Stimulated activated naive CD8-positive, alpha-beta T cell treated with anti-CD3 and anti-CD28 coated beads, Interleukin-15, amount 100 ng/mL, for 72 hours (primary cell): ENCODE results near the gene PRPS1.
A peak's percentile ranks its signal among the peaks of the same experiment; 100 is the strongest.
"Not testable (repeated sequence)": the region's sequence is repeated elsewhere in the genome, so short reads cannot be mapped to it uniquely, and the experiment has no call there.

ENCODE experiments used
- ATAC-seq: fragments of 150-1000 bp; cut with Tn5 transposase; 2 replicates; pipeline ENCODE4 v1.10.0; 2021; ENCODE audit warnings: mild to moderate bottlenecking, moderate library complexity
- DNase-seq, 2 donors: peaks; one replicate each; pipeline ENCODE4 v3.0.0; 2021 to 2022
- H3K27ac Mint-ChIP-seq, 2 donors: one replicate each; pipeline ENCODE4 v1.8.0; 2022; ENCODE audit warnings: mild to moderate bottlenecking in 2 of 2, mixed read lengths in 2 of 2, moderate library complexity in 2 of 2
- H3K27me3 Mint-ChIP-seq: one replicate; pipeline ENCODE4 v1.8.0; 2022; ENCODE audit warnings: mixed read lengths
- H3K4me1 Mint-ChIP-seq: one replicate; pipeline ENCODE4 v1.8.0; 2022; ENCODE audit warnings: mild to moderate bottlenecking, mixed read lengths
- H3K4me3 Mint-ChIP-seq, 2 donors: one replicate each; pipeline ENCODE4 v1.8.0; 2022; ENCODE audit warnings: mild to moderate bottlenecking in 2 of 2, mixed read lengths in 2 of 2, moderate library complexity in 1 of 2
- H3K9me3 Mint-ChIP-seq, 2 donors: one replicate each; pipeline ENCODE4 v1.8.0; 2022; ENCODE audit warnings: mixed read lengths in 2 of 2

PRPS1 gene

GRCh38 chrX:107627838-107628661 is at the start of gene PRPS1:
Gene PRPS1 (plus strand): TSS chrX:107628510. CDS start chrX:107628629, 119 bp downstream.
- Mint-ChIP-seq H3K9me3 (no peaks in the 10 kb centered on the region), H3K27ac (peak within 1 kb of the TSS; percentile 94 to 96), H3K4me3 (peak within 1 kb of the TSS; percentile 86), H3K27me3 (no peaks in the 10 kb centered on the region), H3K4me1 (peaks cover 23% of the 10 kb centered on the region)
- ATAC-seq, result peak; percentile 99
- DNase-seq, result peak; percentile 78 to 89

- H3K27me3 Mint-ChIP-seq, result no peaks in the 10 kb centered on the region
- H3K4me3 Mint-ChIP-seq, result no peak overlapping the region
- H3K4me1 Mint-ChIP-seq, result no peaks in the 10 kb centered on the region
- no peaks in the 10 kb centered on the region for H3K9me3 Mint-ChIP-seq
- DNase-seq (no peak), ATAC-seq (no peak)
- H3K27ac Mint-ChIP-seq, result no peak overlapping the region
Measured at GRCh38 chrX:107579956-107580355, 48.4 kb upstream of the PRPS1 start.

GRCh38 chrX:107581923-107582322 is 46.4 kb upstream of the PRPS1 start:
- no peak for ATAC-seq
- no peak overlapping the region for H3K4me3 Mint-ChIP-seq
- H3K9me3 Mint-ChIP-seq, result no peaks in the 10 kb centered on the region
- H3K27ac Mint-ChIP-seq, result no peak overlapping the region
- H3K27me3 Mint-ChIP-seq, result no peaks in the 10 kb centered on the region
- H3K4me1 Mint-ChIP-seq, result no peaks in the 10 kb centered on the region
- DNase-seq, result no peak

GRCh38 chrX:107589243-107589642 is 39.1 kb upstream of the PRPS1 start:
- ATAC-seq (no peak), DNase-seq (no peak)
- Mint-ChIP-seq H3K9me3 (no peaks in the 10 kb centered on the region), H3K4me1 (no peaks in the 10 kb centered on the region), H3K27ac (no peak overlapping the region), H3K27me3 (no peaks in the 10 kb centered on the region), H3K4me3 (no peak overlapping the region)

- Mint-ChIP-seq H3K27me3 (no peaks in the 10 kb centered on the region), H3K27ac (no peak overlapping the region), H3K9me3 (no peaks in the 10 kb centered on the region), H3K4me3 (no peak overlapping the region), H3K4me1 (no peaks in the 10 kb centered on the region)
- DNase-seq (no peak), ATAC-seq (no peak)
Measured at GRCh38 chrX:107596651-107597050, 31.7 kb upstream of the PRPS1 start.

GRCh38 chrX:107597264-107597663 is 31.0 kb upstream of the PRPS1 start:
- Mint-ChIP-seq H3K4me3 (no peak overlapping the region), H3K27me3 (no peaks in the 10 kb centered on the region), H3K27ac (no peak overlapping the region), H3K9me3 (no peaks in the 10 kb centered on the region), H3K4me1 (no peaks in the 10 kb centered on the region)
- DNase-seq (no peak), ATAC-seq (no peak)

- no peaks in the 10 kb centered on the region for H3K9me3 Mint-ChIP-seq
- DNase-seq, result no peak
- no peaks in the 10 kb centered on the region for H3K4me1 Mint-ChIP-seq
- no peak overlapping the region for H3K4me3 Mint-ChIP-seq
- ATAC-seq, result no peak
- no peaks in the 10 kb centered on the region for H3K27me3 Mint-ChIP-seq
- no peak overlapping the region for H3K27ac Mint-ChIP-seq
Measured at GRCh38 chrX:107597791-107598190, 30.5 kb upstream of the PRPS1 start.

GRCh38 chrX:107599450-107599861 is 28.9 kb upstream of the PRPS1 start:
- Mint-ChIP-seq H3K27ac (no peak overlapping the region), H3K4me1 (no peaks in the 10 kb centered on the region), H3K27me3 (no peaks in the 10 kb centered on the region), H3K4me3 (no peak overlapping the region), H3K9me3 (no peaks in the 10 kb centered on the region)
- DNase-seq (no peak), ATAC-seq (no peak)

GRCh38 chrX:107600366-107600765 is 27.9 kb upstream of the PRPS1 start:
- Mint-ChIP-seq H3K4me3 (no peak overlapping the region), H3K4me1 (no peaks in the 10 kb centered on the region), H3K27me3 (no peaks in the 10 kb centered on the region), H3K27ac (no peak overlapping the region), H3K9me3 (no peaks in the 10 kb centered on the region)
- ATAC-seq (no peak), DNase-seq (no peak)

GRCh38 chrX:107601326-107601725 is 27.0 kb upstream of the PRPS1 start:
- Mint-ChIP-seq H3K4me1 (no peaks in the 10 kb centered on the region), H3K27me3 (no peaks in the 10 kb centered on the region), H3K27ac (no peak overlapping the region), H3K4me3 (no peak overlapping the region), H3K9me3 (no peaks in the 10 kb centered on the region)
- DNase-seq, result no peak
- no peak for ATAC-seq

- Mint-ChIP-seq H3K4me1 (no peaks in the 10 kb centered on the region), H3K27ac (no peak overlapping the region), H3K9me3 (no peaks in the 10 kb centered on the region), H3K27me3 (no peaks in the 10 kb centered on the region), H3K4me3 (no peak overlapping the region)
- ATAC-seq (no peak), DNase-seq (no peak)
Measured at GRCh38 chrX:107601759-107602158, 26.6 kb upstream of the PRPS1 start.

- no peak overlapping the region for H3K27ac Mint-ChIP-seq
- no peak overlapping the region for H3K4me3 Mint-ChIP-seq
- DNase-seq (no peak), ATAC-seq (no peak)
- H3K27me3 Mint-ChIP-seq, result no peaks in the 10 kb centered on the region
- H3K4me1 Mint-ChIP-seq, result no peaks in the 10 kb centered on the region
- H3K9me3 Mint-ChIP-seq, result no peaks in the 10 kb centered on the region
Measured at GRCh38 chrX:107602694-107603239, 25.5 kb upstream of the PRPS1 start.

- DNase-seq (no peak), ATAC-seq (no peak)
- H3K4me3 Mint-ChIP-seq, result no peak overlapping the region
- no peak overlapping the region for H3K27ac Mint-ChIP-seq
- no peaks in the 10 kb centered on the region for H3K4me1 Mint-ChIP-seq
- H3K9me3 Mint-ChIP-seq, result no peaks in the 10 kb centered on the region
- no peaks in the 10 kb centered on the region for H3K27me3 Mint-ChIP-seq
Measured at GRCh38 chrX:107603429-107604159, 24.7 kb upstream of the PRPS1 start.

GRCh38 chrX:107609061-107609460 is 19.2 kb upstream of the PRPS1 start:
- not testable (repeated sequence) for H3K4me1 Mint-ChIP-seq, H3K27me3 Mint-ChIP-seq, ATAC-seq, DNase-seq, H3K9me3 Mint-ChIP-seq, H3K4me3 Mint-ChIP-seq, H3K27ac Mint-ChIP-seq

- DNase-seq (no peak), ATAC-seq (no peak)
- Mint-ChIP-seq H3K27me3 (no peaks in the 10 kb centered on the region), H3K27ac (no peak overlapping the region), H3K9me3 (no peaks in the 10 kb centered on the region), H3K4me1 (no peaks in the 10 kb centered on the region), H3K4me3 (no peak overlapping the region)
Measured at GRCh38 chrX:107610667-107611066, 17.6 kb upstream of the PRPS1 start.

- ATAC-seq (no peak), DNase-seq (no peak)
- Mint-ChIP-seq H3K27me3 (no peaks in the 10 kb centered on the region), H3K4me1 (no peaks in the 10 kb centered on the region), H3K27ac (no peak overlapping the region), H3K4me3 (no peak overlapping the region), H3K9me3 (no peaks in the 10 kb centered on the region)
Measured at GRCh38 chrX:107619885-107620322, 8.4 kb upstream of the PRPS1 start.
